ENCODE data around the gene BMPR1A.

BMPR1A gene

GRCh38 chr10:86836044-86836443 is 79.6 kb downstream of the BMPR1A start:
- H3K4me3 ChIP-seq (ENCODE audit: low read depth, low read length), result no peak overlapping the region
- TF ChIP-seq CTCF (IDR thresholded peaks at IDR 0.05; ENCODE audit: borderline replicate concordance, insufficient read depth, low read depth, low read length), result no peak

- H3K4me3 ChIP-seq (ENCODE audit: low read depth, low read length), result no peak overlapping the region
These were observed 81.2 kb downstream of the BMPR1A start for GRCh38 chr10:86837663-86838062.

GRCh38 chr10:86840498-86840897 is 84.1 kb downstream of the BMPR1A start:
- no peak overlapping the region for H3K4me3 ChIP-seq (ENCODE audit: low read depth, low read length)
- TF ChIP-seq CTCF (IDR thresholded peaks at IDR 0.05; ENCODE audit: borderline replicate concordance, insufficient read depth, low read depth, low read length), result no peak

More at GRCh38 chr10:86837663-86838062, 81.2 kb downstream of the BMPR1A start:
- no peak for TF ChIP-seq CTCF (IDR thresholded peaks at IDR 0.05; ENCODE audit: borderline replicate concordance, insufficient read depth, low read depth, low read length)

- H3K4me3 ChIP-seq (ENCODE audit: low read depth, low read length), result no peak overlapping the region
- TF ChIP-seq CTCF (IDR thresholded peaks at IDR 0.05; ENCODE audit: borderline replicate concordance, insufficient read depth, low read depth, low read length), result no peak
These were observed 89.7 kb downstream of the BMPR1A start for GRCh38 chr10:86846088-86846487.

GRCh38 chr10:86848747-86849146 is 92.3 kb downstream of the BMPR1A start:
- H3K4me3 ChIP-seq (ENCODE audit: low read depth, low read length), result no peak overlapping the region

GRCh38 chr10:86849181-86849894 is 92.9 kb downstream of the BMPR1A start:
- TF ChIP-seq CTCF (IDR thresholded peaks at IDR 0.05; ENCODE audit: borderline replicate concordance, insufficient read depth, low read depth, low read length), result no peak

More at GRCh38 chr10:86848747-86849146, 92.3 kb downstream of the BMPR1A start:
- TF ChIP-seq CTCF (IDR thresholded peaks at IDR 0.05; ENCODE audit: borderline replicate concordance, insufficient read depth, low read depth, low read length), result no peak

GRCh38 chr10:86850481-86850880 is 94.1 kb downstream of the BMPR1A start:
- no peak overlapping the region for H3K4me3 ChIP-seq (ENCODE audit: low read depth, low read length)
- TF ChIP-seq CTCF (IDR thresholded peaks at IDR 0.05; ENCODE audit: borderline replicate concordance, insufficient read depth, low read depth, low read length), result no peak

More at GRCh38 chr10:86849181-86849894, 92.9 kb downstream of the BMPR1A start:
- H3K4me3 ChIP-seq (ENCODE audit: low read depth, low read length), result no peak overlapping the region
